Measurements from ENCODE around the gene CAMSAP1. TPM values are rescaled to one million over a fixed set of nuclear protein-coding genes. Genes with fewer than 3 reads are reported as not detected.

CAMSAP1 gene
- total and polyA plus RNA-seq, 9 of the 15 experiments (the other 6 are each of a cell fraction or from before 2014, with no cell fraction given): 1.5 to 28.8 (median 14.3) TPM

DNA sequence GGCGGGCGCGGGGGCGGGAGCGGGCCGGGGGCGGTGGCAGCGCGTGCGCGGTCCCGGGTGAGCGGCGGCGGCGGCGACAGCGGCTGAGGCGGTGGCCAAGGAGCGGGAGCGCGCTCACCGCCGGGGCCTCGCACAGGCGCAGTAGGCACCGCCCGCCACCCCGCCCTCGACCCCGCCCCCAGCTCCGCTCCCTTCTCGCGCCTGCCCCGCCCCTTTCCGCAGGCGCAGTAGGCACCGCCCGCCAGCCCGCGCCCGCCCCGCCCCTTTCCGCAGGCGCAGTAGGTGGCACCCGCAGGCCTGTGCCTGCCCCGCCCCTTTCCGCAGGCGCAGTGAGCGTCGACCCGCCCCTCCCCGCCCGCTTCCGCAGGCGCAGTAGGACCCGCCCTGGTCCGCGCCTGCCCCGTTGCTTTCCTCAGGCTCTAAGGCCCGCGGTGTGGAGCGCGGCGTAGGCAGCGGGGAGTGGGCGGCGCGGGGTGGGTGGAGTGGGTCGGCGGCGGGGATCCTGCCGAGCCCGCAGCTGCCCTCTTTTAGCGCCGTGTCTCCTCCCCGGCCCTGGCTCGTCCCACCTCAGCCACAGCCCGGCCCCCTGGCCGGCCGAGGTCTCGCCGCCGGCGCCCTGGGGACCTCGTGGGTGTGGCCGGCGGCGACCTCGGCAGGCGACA lies at the start of gene CAMSAP1 (continued):
- TF ChIP-seq, protein P1, sequence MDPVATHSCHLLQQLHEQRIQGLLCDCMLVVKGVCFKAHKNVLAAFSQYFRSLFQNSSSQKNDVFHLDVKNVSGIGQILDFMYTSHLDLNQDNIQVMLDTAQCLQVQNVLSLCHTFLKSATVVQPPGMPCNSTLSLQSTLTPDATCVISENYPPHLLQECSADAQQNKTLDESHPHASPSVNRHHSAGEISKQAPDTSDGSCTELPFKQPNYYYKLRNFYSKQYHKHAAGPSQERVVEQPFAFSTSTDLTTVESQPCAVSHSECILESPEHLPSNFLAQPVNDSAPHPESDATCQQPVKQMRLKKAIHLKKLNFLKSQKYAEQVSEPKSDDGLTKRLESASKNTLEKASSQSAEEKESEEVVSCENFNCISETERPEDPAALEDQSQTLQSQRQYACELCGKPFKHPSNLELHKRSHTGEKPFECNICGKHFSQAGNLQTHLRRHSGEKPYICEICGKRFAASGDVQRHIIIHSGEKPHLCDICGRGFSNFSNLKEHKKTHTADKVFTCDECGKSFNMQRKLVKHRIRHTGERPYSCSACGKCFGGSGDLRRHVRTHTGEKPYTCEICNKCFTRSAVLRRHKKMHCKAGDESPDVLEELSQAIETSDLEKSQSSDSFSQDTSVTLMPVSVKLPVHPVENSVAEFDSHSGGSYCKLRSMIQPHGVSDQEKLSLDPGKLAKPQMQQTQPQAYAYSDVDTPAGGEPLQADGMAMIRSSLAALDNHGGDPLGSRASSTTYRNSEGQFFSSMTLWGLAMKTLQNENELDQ (CRISPR knock-in tag; IDR thresholded peaks at IDR 0.05; ENCODE audit: borderline replicate concordance): no peak
- TF ChIP-seq HSF4 (CRISPR knock-in tag; IDR thresholded peaks at IDR 0.05; ENCODE audit: borderline replicate concordance): no peak
- no peak; the same call in 1 of the 2 replicates for TF ChIP-seq ZNF76 (CRISPR knock-in tag; IDR thresholded peaks at IDR 0.05; ENCODE audit: borderline replicate concordance)
- TF ChIP-seq, protein P2, sequence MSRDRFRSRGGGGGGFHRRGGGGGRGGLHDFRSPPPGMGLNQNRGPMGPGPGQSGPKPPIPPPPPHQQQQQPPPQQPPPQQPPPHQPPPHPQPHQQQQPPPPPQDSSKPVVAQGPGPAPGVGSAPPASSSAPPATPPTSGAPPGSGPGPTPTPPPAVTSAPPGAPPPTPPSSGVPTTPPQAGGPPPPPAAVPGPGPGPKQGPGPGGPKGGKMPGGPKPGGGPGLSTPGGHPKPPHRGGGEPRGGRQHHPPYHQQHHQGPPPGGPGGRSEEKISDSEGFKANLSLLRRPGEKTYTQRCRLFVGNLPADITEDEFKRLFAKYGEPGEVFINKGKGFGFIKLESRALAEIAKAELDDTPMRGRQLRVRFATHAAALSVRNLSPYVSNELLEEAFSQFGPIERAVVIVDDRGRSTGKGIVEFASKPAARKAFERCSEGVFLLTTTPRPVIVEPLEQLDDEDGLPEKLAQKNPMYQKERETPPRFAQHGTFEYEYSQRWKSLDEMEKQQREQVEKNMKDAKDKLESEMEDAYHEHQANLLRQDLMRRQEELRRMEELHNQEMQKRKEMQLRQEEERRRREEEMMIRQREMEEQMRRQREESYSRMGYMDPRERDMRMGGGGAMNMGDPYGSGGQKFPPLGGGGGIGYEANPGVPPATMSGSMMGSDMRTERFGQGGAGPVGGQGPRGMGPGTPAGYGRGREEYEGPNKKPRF (IDR thresholded peaks at IDR 0.05; ENCODE audit: low read depth, low read length): no peak
- no peak for TF ChIP-seq SMAD2 (IDR thresholded peaks at IDR 0.05; ENCODE audit: low read depth, low read length)
- TF ChIP-seq, protein P3, sequence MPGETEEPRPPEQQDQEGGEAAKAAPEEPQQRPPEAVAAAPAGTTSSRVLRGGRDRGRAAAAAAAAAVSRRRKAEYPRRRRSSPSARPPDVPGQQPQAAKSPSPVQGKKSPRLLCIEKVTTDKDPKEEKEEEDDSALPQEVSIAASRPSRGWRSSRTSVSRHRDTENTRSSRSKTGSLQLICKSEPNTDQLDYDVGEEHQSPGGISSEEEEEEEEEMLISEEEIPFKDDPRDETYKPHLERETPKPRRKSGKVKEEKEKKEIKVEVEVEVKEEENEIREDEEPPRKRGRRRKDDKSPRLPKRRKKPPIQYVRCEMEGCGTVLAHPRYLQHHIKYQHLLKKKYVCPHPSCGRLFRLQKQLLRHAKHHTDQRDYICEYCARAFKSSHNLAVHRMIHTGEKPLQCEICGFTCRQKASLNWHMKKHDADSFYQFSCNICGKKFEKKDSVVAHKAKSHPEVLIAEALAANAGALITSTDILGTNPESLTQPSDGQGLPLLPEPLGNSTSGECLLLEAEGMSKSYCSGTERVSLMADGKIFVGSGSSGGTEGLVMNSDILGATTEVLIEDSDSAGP (CRISPR knock-in tag; IDR thresholded peaks at IDR 0.05): no peak
- TF ChIP-seq POU5F1 (IDR thresholded peaks at IDR 0.05; ENCODE audit: borderline replicate concordance, low read depth, low read length, partially characterized antibody): no peak
- TF ChIP-seq, protein P4, sequence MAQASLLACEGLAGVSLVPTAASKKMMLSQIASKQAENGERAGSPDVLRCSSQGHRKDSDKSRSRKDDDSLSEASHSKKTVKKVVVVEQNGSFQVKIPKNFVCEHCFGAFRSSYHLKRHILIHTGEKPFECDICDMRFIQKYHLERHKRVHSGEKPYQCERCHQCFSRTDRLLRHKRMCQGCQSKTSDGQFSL (CRISPR knock-in tag; IDR thresholded peaks at IDR 0.05): no peak
- TF ChIP-seq, protein P4 (tag; IDR thresholded peaks at IDR 0.05): no peak
- no peak for TF ChIP-seq BCL6 (CRISPR knock-in tag; IDR thresholded peaks at IDR 0.05)
- TF ChIP-seq HNRNPL (IDR thresholded peaks at IDR 0.05; ENCODE audit: low read depth, low read length): no peak
- TF ChIP-seq HMG20B (CRISPR knock-in tag; IDR thresholded peaks at IDR 0.05): no peak
- TF ChIP-seq, protein P5, sequence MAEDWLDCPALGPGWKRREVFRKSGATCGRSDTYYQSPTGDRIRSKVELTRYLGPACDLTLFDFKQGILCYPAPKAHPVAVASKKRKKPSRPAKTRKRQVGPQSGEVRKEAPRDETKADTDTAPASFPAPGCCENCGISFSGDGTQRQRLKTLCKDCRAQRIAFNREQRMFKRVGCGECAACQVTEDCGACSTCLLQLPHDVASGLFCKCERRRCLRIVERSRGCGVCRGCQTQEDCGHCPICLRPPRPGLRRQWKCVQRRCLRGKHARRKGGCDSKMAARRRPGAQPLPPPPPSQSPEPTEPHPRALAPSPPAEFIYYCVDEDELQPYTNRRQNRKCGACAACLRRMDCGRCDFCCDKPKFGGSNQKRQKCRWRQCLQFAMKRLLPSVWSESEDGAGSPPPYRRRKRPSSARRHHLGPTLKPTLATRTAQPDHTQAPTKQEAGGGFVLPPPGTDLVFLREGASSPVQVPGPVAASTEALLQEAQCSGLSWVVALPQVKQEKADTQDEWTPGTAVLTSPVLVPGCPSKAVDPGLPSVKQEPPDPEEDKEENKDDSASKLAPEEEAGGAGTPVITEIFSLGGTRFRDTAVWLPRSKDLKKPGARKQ (CRISPR knock-in tag; IDR thresholded peaks at IDR 0.05): no peak
- no peak for TF ChIP-seq ATF7 (IDR thresholded peaks at IDR 0.05)
- no peak for TF ChIP-seq RAD21 (CRISPR knock-in tag; conservative IDR thresholded peaks at IDR 0.05 in 1 of 2, IDR thresholded peaks at IDR 0.05 in 1 of 2)
- TF ChIP-seq, protein P6, sequence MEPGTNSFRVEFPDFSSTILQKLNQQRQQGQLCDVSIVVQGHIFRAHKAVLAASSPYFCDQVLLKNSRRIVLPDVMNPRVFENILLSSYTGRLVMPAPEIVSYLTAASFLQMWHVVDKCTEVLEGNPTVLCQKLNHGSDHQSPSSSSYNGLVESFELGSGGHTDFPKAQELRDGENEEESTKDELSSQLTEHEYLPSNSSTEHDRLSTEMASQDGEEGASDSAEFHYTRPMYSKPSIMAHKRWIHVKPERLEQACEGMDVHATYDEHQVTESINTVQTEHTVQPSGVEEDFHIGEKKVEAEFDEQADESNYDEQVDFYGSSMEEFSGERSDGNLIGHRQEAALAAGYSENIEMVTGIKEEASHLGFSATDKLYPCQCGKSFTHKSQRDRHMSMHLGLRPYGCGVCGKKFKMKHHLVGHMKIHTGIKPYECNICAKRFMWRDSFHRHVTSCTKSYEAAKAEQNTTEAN (CRISPR knock-in tag; IDR thresholded peaks at IDR 0.05): no peak
- no peak for TF ChIP-seq ZNF239 (CRISPR knock-in tag; IDR thresholded peaks at IDR 0.05)
